SK-N-SH (cell line): ENCODE measurements around the gene NCOR2. TPM values are rescaled to one million over a fixed set of nuclear protein-coding genes. Genes with fewer than 3 reads are reported as not detected.

Experiments
- CTCF ChIA-PET: fragments of 300-600, 350-600 bp; formaldehyde crosslinking; extraction: SDS; loops from one replicate; lab custom pipeline; 2021; lab: Yijun Ruan, JAX
- POLR2A ChIA-PET: fragments of 350-600 bp; sonication (Branson Sonifier 250); formaldehyde crosslinking; extraction: SDS; loops from one replicate; lab custom pipeline; 2020; ENCODE audit warnings: antibody characterized with exemption, inconsistent platforms; lab: Yijun Ruan, JAX
- DNase-seq: peaks from one replicate; pipeline ENCODE4 v3.0.0; 2012
- H2AFZ ChIP-seq: fragments of 200-600 bp; sonication (generic); 2 replicates; pipeline ENCODE4 v1.8.1; 2016; ENCODE audit warnings: antibody characterized with exemption, mild to moderate bottlenecking, low read depth
- H3F3A ChIP-seq: fragments of 200-600 bp; sonication (generic); replicated peaks from 2 replicates; pipeline ENCODE3; 2016; ENCODE audit warnings: antibody characterized with exemption, mild to moderate bottlenecking; ENCODE audit not compliant: insufficient read depth
- H3K27ac ChIP-seq, 2 experiments: fragments of 200-500 bp in 1 of 2; fragments of 200-600 bp in 1 of 2; sonication (Bioruptor generic) in 1 of 2; sonication (generic), shearing (Covaris generic) in 1 of 2; 2 replicates each; pipeline versions ENCODE4 v1.5.1 to v1.6.1; 2014 to 2016; ENCODE audit warnings: low read depth in 2 of 2, inconsistent platforms in 1 of 2, low read length in 1 of 2, mild to moderate bottlenecking in 1 of 2, mixed read lengths in 1 of 2
- H3K27me3 ChIP-seq: fragments of 200-600 bp; sonication (generic), shearing (Covaris generic); 2 replicates; pipeline ENCODE4 v1.6.1; 2016; ENCODE audit warnings: mixed run types; ENCODE audit not compliant: insufficient read depth
- H3K36me3 ChIP-seq, 2 experiments: fragments of 200-500 bp in 1 of 2; fragments of 200-600 bp in 1 of 2; sonication (Bioruptor generic) in 1 of 2; sonication (generic) in 1 of 2; replicated peaks in 1 of 2; 2 replicates each; pipeline versions ENCODE3 to v1.5.1; 2014 to 2016; ENCODE audit warnings: low read length in 1 of 2, mild to moderate bottlenecking in 1 of 2; ENCODE audit not compliant: insufficient read depth in 2 of 2, control insufficient read depth in 1 of 2
- H3K4me1 ChIP-seq, 2 experiments: fragments of 200-500 bp in 1 of 2; fragments of 200-600 bp in 1 of 2; sonication (Bioruptor generic) in 1 of 2; sonication (generic), shearing (Covaris generic) in 1 of 2; 2 replicates each; pipeline versions ENCODE4 v1.5.1 to v1.6.1; 2014 to 2016; ENCODE audit warnings: low read depth in 1 of 2, low read length in 1 of 2, mixed run types in 1 of 2; ENCODE audit not compliant: insufficient read depth in 2 of 2, control insufficient read depth in 1 of 2
- H3K4me2 ChIP-seq: fragments of 200-600 bp; sonication (generic), shearing (Covaris generic); 2 replicates; pipeline ENCODE4 v1.6.1; 2017; ENCODE audit warnings: mixed run types
- H3K4me3 ChIP-seq, 2 experiments: fragments of 200-500 bp in 1 of 2; fragments of 200-600 bp in 1 of 2; sonication (Bioruptor generic) in 1 of 2; sonication (generic), shearing (Covaris generic) in 1 of 2; 2 replicates each; pipeline versions ENCODE4 v1.5.1 to v1.8.1; 2014 to 2016; ENCODE audit warnings: low read depth in 2 of 2, inconsistent platforms in 1 of 2, low read length in 1 of 2, mild to moderate bottlenecking in 1 of 2, mixed read lengths in 1 of 2, moderate library complexity in 1 of 2
- H3K79me2 ChIP-seq: fragments of 200-600 bp; sonication (generic); 2 replicates; pipeline ENCODE4 v1.8.1; 2017; ENCODE audit warnings: mild to moderate bottlenecking; ENCODE audit not compliant: insufficient read depth
- H3K9ac ChIP-seq: fragments of 200-600 bp; sonication (generic); 2 replicates; pipeline ENCODE4 v1.6.1; 2017; ENCODE audit warnings: mixed run types
- H3K9me2 ChIP-seq: fragments of 200-600 bp; sonication (generic); 2 replicates; pipeline ENCODE4 v1.6.1; 2017; ENCODE audit warnings: mixed run types
- H3K9me3 ChIP-seq: fragments of 200-600 bp; sonication (generic); 2 replicates; pipeline ENCODE4 v1.6.1; 2017; ENCODE audit warnings: mixed run types, mild to moderate bottlenecking, moderate library complexity
- H4K20me1 ChIP-seq: fragments of 200-600 bp; sonication (generic); 2 replicates; pipeline ENCODE4 v1.6.1; 2017; ENCODE audit warnings: mild to moderate bottlenecking, mixed run types; ENCODE audit not compliant: insufficient read depth
- CHD2 ChIP-seq: fragments of 150-350 bp; IDR thresholded peaks from 2 replicates; pipeline ENCODE4 v1.6.1; 2018; ENCODE audit warnings: low read length; ENCODE audit not compliant: partially characterized antibody
- ELF1 ChIP-seq: IDR thresholded peaks from 2 replicates; pipeline ENCODE4 v1.4.0; 2012
- EP300 ChIP-seq, 2 experiments: IDR thresholded peaks; 2 replicates each; pipeline versions ENCODE4 v1.4.0 to v1.6.1; 2012; ENCODE audit warnings: borderline replicate concordance in 1 of 2, low read depth in 1 of 2, low read length in 1 of 2
- FOSL2 ChIP-seq: IDR thresholded peaks from 2 replicates; pipeline ENCODE4 v1.4.0; 2012; ENCODE audit warnings: low read depth, mild to moderate bottlenecking, moderate library complexity, borderline replicate concordance
- FOXJ3 ChIP-seq: sonication (generic); formaldehyde crosslinking; IDR thresholded peaks from 2 replicates; pipeline ENCODE4 v1.5.1; 2020; ENCODE audit warnings: mild to moderate bottlenecking, missing genetic modification reagents
- FOXM1 ChIP-seq: IDR thresholded peaks from 2 replicates; pipeline ENCODE4 v1.4.0; 2012; ENCODE audit warnings: low read depth, mild to moderate bottlenecking
- GABPA ChIP-seq: IDR thresholded peaks from 2 replicates; pipeline ENCODE4 v1.4.0; 2012; ENCODE audit warnings: low read depth, mild to moderate bottlenecking
- MEF2A ChIP-seq: IDR thresholded peaks from 2 replicates; pipeline ENCODE4 v1.4.0; 2012; ENCODE audit warnings: low read depth, borderline replicate concordance
- MXI1 ChIP-seq: IDR thresholded peaks from 2 replicates; pipeline ENCODE4 v1.6.1; 2012; ENCODE audit warnings: mild to moderate bottlenecking, low read depth, low read length, improper control_type of control experiment
- NFIC ChIP-seq: IDR thresholded peaks from 2 replicates; pipeline ENCODE4 v1.4.0; 2012; ENCODE audit warnings: borderline replicate concordance
- NRF1 ChIP-seq: IDR thresholded peaks from 2 replicates; pipeline ENCODE4 v1.6.1; 2012; ENCODE audit warnings: low read depth, mild to moderate bottlenecking, low read length
- POLR2AphosphoS5 ChIP-seq: IDR thresholded peaks from 2 replicates; pipeline ENCODE4 v1.6.1; 2012; ENCODE audit warnings: low read depth, low read length
- RAD21 ChIP-seq: IDR thresholded peaks from 2 replicates; pipeline ENCODE4 v1.6.1; 2012; ENCODE audit warnings: mild to moderate bottlenecking, low read length
- RCOR1 ChIP-seq: fragments of 150-350 bp; IDR thresholded peaks from 2 replicates; pipeline ENCODE4 v1.6.1; 2017; ENCODE audit warnings: antibody characterized with exemption, low read length
- RFX5 ChIP-seq: IDR thresholded peaks from 2 replicates; pipeline ENCODE4 v1.6.1; 2012; ENCODE audit warnings: mild to moderate bottlenecking, improper control_type of control experiment, low read length
- RXRA ChIP-seq: IDR thresholded peaks from 2 replicates; pipeline ENCODE4 v1.4.0; 2012; ENCODE audit warnings: low read depth, mild to moderate bottlenecking, borderline replicate concordance
- SIN3A ChIP-seq: IDR thresholded peaks from 2 replicates; pipeline ENCODE4 v1.6.1; 2012; ENCODE audit warnings: low read depth, mild to moderate bottlenecking, low read length, moderate library complexity, borderline replicate concordance
- SMC3 ChIP-seq: IDR thresholded peaks from 2 replicates; pipeline ENCODE4 v1.6.1; 2012; ENCODE audit warnings: low read depth, low read length, improper control_type of control experiment
- TAF1 ChIP-seq: IDR thresholded peaks from 2 replicates; pipeline ENCODE4 v1.6.1; 2012; ENCODE audit warnings: low read depth, mild to moderate bottlenecking, low read length, moderate library complexity, borderline replicate concordance
- TCF12 ChIP-seq: IDR thresholded peaks from 2 replicates; pipeline ENCODE4 v1.4.0; 2012
- TEAD4 ChIP-seq: IDR thresholded peaks from 2 replicates; pipeline ENCODE4 v1.4.0; 2012; ENCODE audit warnings: mild to moderate bottlenecking, borderline replicate concordance; ENCODE audit not compliant: insufficient read depth
- YY1 ChIP-seq: IDR thresholded peaks from 2 replicates; pipeline ENCODE4 v1.4.0; 2012; ENCODE audit warnings: low read depth, mild to moderate bottlenecking
- WGBS: methylation state at CpG from one replicate; pipeline ENCODE4 v1.1.6; 2017; ENCODE audit warnings: low lambda C conversion rate; 5-methylcytosine and 5-hydroxymethylcytosine counted together
- polyA plus RNA-seq, 3 experiments: library from polyadenylated mRNA; depleted of rRNA; stranded (reverse); fragments of >200 nt; gene quantifications; 2 replicates each; pipeline ENCODE4 v1.2.3, GENCODE V29; 2012
- TF ChIP-seq, protein P1 (sequence below): IDR thresholded peaks from 2 replicates; pipeline ENCODE4 v1.4.0; 2012; ENCODE audit warnings: low read depth, borderline replicate concordance
- TF ChIP-seq, protein P2 (sequence below): fragments of 200-600 bp; sonication (generic); IDR thresholded peaks from 2 replicates; pipeline ENCODE4 v1.6.1; 2017; ENCODE audit warnings: antibody characterized with exemption, mild to moderate bottlenecking, moderate library complexity
- TF ChIP-seq, protein P3 (sequence below): IDR thresholded peaks from 2 replicates; pipeline ENCODE4; 2012
- TF ChIP-seq, protein P4 (sequence below): IDR thresholded peaks from 2 replicates; pipeline ENCODE4 v1.4.0; 2012; ENCODE audit warnings: low read depth
- TF ChIP-seq, protein P5 (sequence below): IDR thresholded peaks from 2 replicates; pipeline ENCODE4 v1.6.1; 2012; ENCODE audit warnings: mild to moderate bottlenecking, low read depth, low read length, moderate library complexity

The NCOR2 gene
- polyA plus RNA-seq, 1 of the 3 experiments (the other 2 are of a cell fraction), result 19.0 TPM

DNA sequence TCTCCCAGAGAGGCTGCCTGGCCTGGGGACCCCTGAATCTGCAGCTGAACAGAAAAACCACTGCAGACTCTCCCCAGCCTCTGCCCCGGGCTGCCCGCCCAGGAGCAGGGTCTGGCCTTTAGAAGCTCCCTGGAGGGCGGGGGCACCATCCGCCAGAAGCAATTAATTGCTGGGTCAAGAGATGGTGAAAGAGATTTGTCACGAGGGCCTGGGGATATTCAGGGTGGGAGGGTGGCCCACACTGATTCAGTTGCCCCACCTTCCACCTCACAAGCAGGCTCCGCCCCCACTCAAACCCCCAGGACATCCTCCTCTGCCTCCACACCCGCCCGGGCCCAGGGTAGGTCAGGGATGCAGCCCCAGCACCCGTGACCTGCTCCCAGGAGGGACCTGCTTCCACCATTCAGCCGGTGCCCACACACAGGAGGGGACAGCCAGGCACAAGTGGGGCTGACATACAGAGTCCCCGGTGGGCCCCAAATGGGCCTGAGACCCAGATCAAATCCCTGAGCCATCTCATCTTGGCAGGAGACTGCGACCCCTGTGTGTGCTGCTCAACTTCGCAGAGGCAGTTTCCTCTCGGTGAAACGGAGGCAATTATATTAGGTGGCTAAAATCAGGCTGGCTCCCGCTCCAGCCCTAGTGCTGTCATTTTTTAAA is 23.0 kb downstream of the NCOR2 start:
- Histone ChIP-seq H3K4me1 (peaks cover 27 to 69% of the 10 kb centered on the region in 2 experiments; a peak in 3 of 4 replicates), H3K4me3 (no peak overlapping the region; a peak in 1 of 4 replicates), H2AFZ (no peak overlapping the region), H3K79me2 (peaks cover 82% of the 10 kb centered on the region), H3K36me3 (no peaks in the 10 kb centered on the region), H3K27me3 (no peaks in the 10 kb centered on the region), H3K9ac (no peak overlapping the region), H3K9me3 (no peaks in the 10 kb centered on the region), H3K4me2 (peak overlapping the region; percentile 47; the same call in 1 of the 2 replicates), H4K20me1 (peaks cover 80% of the 10 kb centered on the region), H3K27ac (peak overlapping the region in 1 of 2 experiments; percentile 98; a peak in 3 of 4 replicates), H3K9me2 (no peaks in the 10 kb centered on the region), H3F3A (peaks cover 8% of the 10 kb centered on the region)
- WGBS, result 53% methylated on average over 13 of the region's 16 CpGs
- peak; percentile 89 for DNase-seq
- ChIA-PET CTCF (interaction anchor here (0.7 to 1.2 kb wide), 4 partner anchors 112 to 362 kb away, joined by 3 to 4 read pairs (median 4); no protein-coding TSS in a partner anchor), POLR2A (interaction anchor here (0.6 to 1.3 kb wide), 6 partner anchors 12 to 211 kb away, joined by 3 to 4 read pairs (median 3); partner anchors contain the start of gene NCOR2)
- TF ChIP-seq RXRA, result no peak
- no peak for TF ChIP-seq TCF12
- TF ChIP-seq, protein P1, sequence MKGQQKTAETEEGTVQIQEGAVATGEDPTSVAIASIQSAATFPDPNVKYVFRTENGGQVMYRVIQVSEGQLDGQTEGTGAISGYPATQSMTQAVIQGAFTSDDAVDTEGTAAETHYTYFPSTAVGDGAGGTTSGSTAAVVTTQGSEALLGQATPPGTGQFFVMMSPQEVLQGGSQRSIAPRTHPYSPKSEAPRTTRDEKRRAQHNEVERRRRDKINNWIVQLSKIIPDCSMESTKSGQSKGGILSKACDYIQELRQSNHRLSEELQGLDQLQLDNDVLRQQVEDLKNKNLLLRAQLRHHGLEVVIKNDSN, result no peak
- TF ChIP-seq FOSL2, result no peak
- peak in 1 of 2 experiments; percentile 97; a peak in 2 of 4 replicates for TF ChIP-seq EP300 (IDR thresholded peaks at IDR 0.05; ENCODE audit: borderline replicate concordance in 1 of 2, low read depth in 1 of 2, low read length in 1 of 2)
- TF ChIP-seq, protein P2, sequence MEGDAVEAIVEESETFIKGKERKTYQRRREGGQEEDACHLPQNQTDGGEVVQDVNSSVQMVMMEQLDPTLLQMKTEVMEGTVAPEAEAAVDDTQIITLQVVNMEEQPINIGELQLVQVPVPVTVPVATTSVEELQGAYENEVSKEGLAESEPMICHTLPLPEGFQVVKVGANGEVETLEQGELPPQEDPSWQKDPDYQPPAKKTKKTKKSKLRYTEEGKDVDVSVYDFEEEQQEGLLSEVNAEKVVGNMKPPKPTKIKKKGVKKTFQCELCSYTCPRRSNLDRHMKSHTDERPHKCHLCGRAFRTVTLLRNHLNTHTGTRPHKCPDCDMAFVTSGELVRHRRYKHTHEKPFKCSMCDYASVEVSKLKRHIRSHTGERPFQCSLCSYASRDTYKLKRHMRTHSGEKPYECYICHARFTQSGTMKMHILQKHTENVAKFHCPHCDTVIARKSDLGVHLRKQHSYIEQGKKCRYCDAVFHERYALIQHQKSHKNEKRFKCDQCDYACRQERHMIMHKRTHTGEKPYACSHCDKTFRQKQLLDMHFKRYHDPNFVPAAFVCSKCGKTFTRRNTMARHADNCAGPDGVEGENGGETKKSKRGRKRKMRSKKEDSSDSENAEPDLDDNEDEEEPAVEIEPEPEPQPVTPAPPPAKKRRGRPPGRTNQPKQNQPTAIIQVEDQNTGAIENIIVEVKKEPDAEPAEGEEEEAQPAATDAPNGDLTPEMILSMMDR, result no peak
- TF ChIP-seq MXI1, result no peak
- no peak for TF ChIP-seq TEAD4
- no peak for TF ChIP-seq MEF2A
- no peak for TF ChIP-seq FOXM1
- TF ChIP-seq TAF1, result no peak
- TF ChIP-seq, protein P3, sequence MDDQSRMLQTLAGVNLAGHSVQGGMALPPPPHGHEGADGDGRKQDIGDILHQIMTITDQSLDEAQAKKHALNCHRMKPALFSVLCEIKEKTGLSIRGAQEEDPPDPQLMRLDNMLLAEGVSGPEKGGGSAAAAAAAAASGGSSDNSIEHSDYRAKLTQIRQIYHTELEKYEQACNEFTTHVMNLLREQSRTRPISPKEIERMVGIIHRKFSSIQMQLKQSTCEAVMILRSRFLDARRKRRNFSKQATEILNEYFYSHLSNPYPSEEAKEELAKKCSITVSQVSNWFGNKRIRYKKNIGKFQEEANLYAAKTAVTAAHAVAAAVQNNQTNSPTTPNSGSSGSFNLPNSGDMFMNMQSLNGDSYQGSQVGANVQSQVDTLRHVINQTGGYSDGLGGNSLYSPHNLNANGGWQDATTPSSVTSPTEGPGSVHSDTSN, result 0 out of 2 replicates have a peak, but pooled peaks have one; percentile 14
- TF ChIP-seq SIN3A, result no peak
- peak; percentile 88 for TF ChIP-seq RCOR1
- no peak for TF ChIP-seq NRF1
- TF ChIP-seq GABPA, result no peak
- TF ChIP-seq, protein P4, sequence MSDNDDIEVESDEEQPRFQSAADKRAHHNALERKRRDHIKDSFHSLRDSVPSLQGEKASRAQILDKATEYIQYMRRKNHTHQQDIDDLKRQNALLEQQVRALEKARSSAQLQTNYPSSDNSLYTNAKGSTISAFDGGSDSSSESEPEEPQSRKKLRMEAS, result no peak
- TF ChIP-seq RAD21, result peak; percentile 27; the same call in 1 of the 2 replicates
- peak; percentile 20; the same call in 1 of the 2 replicates for TF ChIP-seq SMC3
- TF ChIP-seq RFX5, result no peak
- TF ChIP-seq FOXJ3, result no peak
- TF ChIP-seq, protein P5, sequence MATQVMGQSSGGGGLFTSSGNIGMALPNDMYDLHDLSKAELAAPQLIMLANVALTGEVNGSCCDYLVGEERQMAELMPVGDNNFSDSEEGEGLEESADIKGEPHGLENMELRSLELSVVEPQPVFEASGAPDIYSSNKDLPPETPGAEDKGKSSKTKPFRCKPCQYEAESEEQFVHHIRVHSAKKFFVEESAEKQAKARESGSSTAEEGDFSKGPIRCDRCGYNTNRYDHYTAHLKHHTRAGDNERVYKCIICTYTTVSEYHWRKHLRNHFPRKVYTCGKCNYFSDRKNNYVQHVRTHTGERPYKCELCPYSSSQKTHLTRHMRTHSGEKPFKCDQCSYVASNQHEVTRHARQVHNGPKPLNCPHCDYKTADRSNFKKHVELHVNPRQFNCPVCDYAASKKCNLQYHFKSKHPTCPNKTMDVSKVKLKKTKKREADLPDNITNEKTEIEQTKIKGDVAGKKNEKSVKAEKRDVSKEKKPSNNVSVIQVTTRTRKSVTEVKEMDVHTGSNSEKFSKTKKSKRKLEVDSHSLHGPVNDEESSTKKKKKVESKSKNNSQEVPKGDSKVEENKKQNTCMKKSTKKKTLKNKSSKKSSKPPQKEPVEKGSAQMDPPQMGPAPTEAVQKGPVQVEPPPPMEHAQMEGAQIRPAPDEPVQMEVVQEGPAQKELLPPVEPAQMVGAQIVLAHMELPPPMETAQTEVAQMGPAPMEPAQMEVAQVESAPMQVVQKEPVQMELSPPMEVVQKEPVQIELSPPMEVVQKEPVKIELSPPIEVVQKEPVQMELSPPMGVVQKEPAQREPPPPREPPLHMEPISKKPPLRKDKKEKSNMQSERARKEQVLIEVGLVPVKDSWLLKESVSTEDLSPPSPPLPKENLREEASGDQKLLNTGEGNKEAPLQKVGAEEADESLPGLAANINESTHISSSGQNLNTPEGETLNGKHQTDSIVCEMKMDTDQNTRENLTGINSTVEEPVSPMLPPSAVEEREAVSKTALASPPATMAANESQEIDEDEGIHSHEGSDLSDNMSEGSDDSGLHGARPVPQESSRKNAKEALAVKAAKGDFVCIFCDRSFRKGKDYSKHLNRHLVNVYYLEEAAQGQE, result no peak
- TF ChIP-seq NFIC, result no peak
- TF ChIP-seq POLR2AphosphoS5, result no peak
- no peak for TF ChIP-seq ELF1
- TF ChIP-seq CHD2, result peak; percentile 77
- no peak for TF ChIP-seq YY1
